SU-DHL-6 (cell line): Measurements from ENCODE around the gene PPP2R2D.

Experiments used
- H2AFZ ChIP-seq: fragments of 200-600 bp; sonication (generic); 2 replicates; pipeline ENCODE4 v1.6.1; 2014; ENCODE audit warnings: low read depth, mild to moderate bottlenecking, moderate library complexity, mixed read lengths, antibody characterized with exemption, low read length; ENCODE audit not compliant: severe bottlenecking
- H3F3A ChIP-seq: fragments of 200-600 bp; shearing (Covaris generic); 2 replicates; pipeline ENCODE4 v1.6.0; 2016; ENCODE audit warnings: antibody characterized with exemption, mild to moderate bottlenecking; ENCODE audit not compliant: insufficient read depth
- H3K27ac ChIP-seq: fragments of 200-600 bp; sonication (generic); 2 replicates; pipeline ENCODE4 v1.5.1; 2016; ENCODE audit warnings: low read depth, mild to moderate bottlenecking, low read length, moderate library complexity, mixed read lengths
- H3K27me3 ChIP-seq: fragments of 200-600 bp; sonication (generic), shearing (Covaris generic); 2 replicates; pipeline ENCODE4 v1.6.0; 2014; ENCODE audit warnings: mild to moderate bottlenecking, low read length
- H3K36me3 ChIP-seq: fragments of 200-600 bp; sonication (generic); 2 replicates; pipeline ENCODE4 v1.6.1; 2014; ENCODE audit warnings: mild to moderate bottlenecking, low read length, mixed read lengths
- H3K4me2 ChIP-seq: fragments of 300-600, 200-600 bp; shearing (Covaris generic), sonication (generic); 2 replicates; pipeline ENCODE4 v1.6.0; 2014; ENCODE audit warnings: low read length, low read depth, mild to moderate bottlenecking; ENCODE audit not compliant: poor library complexity, severe bottlenecking
- H3K4me3 ChIP-seq: fragments of 200-600 bp; sonication (generic); 2 replicates; pipeline ENCODE4 v1.5.1; 2014; ENCODE audit warnings: antibody characterized with exemption, low read length, mild to moderate bottlenecking, mixed read lengths; ENCODE audit not compliant: insufficient read depth, poor library complexity, severe bottlenecking
- H3K79me2 ChIP-seq: fragments of 200-600 bp; sonication (generic); 2 replicates; pipeline ENCODE4 v1.6.1; 2014; ENCODE audit warnings: mild to moderate bottlenecking, low read length, moderate library complexity; ENCODE audit not compliant: insufficient read depth
- H3K9ac ChIP-seq: fragments of 200-600 bp; sonication (generic); 2 replicates; pipeline ENCODE4 v1.7.0; 2014; ENCODE audit warnings: mild to moderate bottlenecking, low read length
- H3K9me2 ChIP-seq: fragments of 200-600 bp; sonication (generic); replicated peaks from 2 replicates; pipeline ENCODE4 v1.6.1; 2014; ENCODE audit warnings: low read length; ENCODE audit not compliant: insufficient read depth
- H3K9me3 ChIP-seq: fragments of 200-600 bp; sonication (generic); 2 replicates; pipeline ENCODE4 v1.6.1; 2014; ENCODE audit warnings: low read length, mixed read lengths; ENCODE audit not compliant: insufficient read depth
- H4K20me1 ChIP-seq: fragments of 200-600 bp; sonication (generic); 2 replicates; pipeline ENCODE4 v1.6.1; 2014; ENCODE audit warnings: low read depth, mild to moderate bottlenecking, antibody characterized with exemption, low read length, moderate library complexity, mixed read lengths
- EZH2phosphoT487 ChIP-seq: fragments of 200-600 bp; sonication (generic), shearing (Covaris generic); conservative IDR thresholded peaks from 2 replicates; pipeline ENCODE4 v1.6.1; 2018; ENCODE audit warnings: mild to moderate bottlenecking, antibody characterized with exemption, low read length, moderate library complexity, mixed read lengths
- TF ChIP-seq, protein P1 (sequence below): fragments of 200-600 bp; sonication (generic); IDR thresholded peaks from one replicate; pipeline ENCODE4 v1.5.1; 2017; ENCODE audit warnings: antibody characterized with exemption, mild to moderate bottlenecking, low read length, moderate library complexity; ENCODE audit not compliant: insufficient read depth, poor library complexity, severe bottlenecking

Gene PPP2R2D

DNA sequence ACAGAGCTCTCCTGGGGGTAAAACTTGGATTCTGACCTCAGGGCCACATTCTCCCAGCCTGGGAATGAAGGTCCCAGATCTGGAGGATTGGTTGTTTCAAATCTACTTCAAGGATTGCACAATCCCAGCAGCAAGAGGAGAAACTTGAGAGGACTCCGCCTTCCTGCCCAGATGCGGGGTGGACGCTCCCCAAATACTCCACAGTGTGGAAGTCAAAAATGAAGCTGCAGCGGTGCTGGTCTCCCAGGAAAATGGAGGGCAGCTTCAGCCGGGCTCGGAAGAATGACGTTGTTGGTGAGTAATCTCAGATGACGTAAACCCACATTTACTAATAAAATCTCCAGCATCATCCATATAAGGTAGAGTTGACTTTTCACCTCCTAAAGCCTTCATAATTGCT, 31.5 kb upstream of the PPP2R2D start:
- no peaks in the 10 kb centered on the region for H3K9me3 ChIP-seq
- H4K20me1 ChIP-seq = no peaks in the 10 kb centered on the region
- H3K36me3 ChIP-seq = no peaks in the 10 kb centered on the region
- H3K27me3 ChIP-seq = no peaks in the 10 kb centered on the region
- no peak overlapping the region for H3K27ac ChIP-seq
- TF ChIP-seq EZH2phosphoT487 = no peak
- TF ChIP-seq, protein P1, sequence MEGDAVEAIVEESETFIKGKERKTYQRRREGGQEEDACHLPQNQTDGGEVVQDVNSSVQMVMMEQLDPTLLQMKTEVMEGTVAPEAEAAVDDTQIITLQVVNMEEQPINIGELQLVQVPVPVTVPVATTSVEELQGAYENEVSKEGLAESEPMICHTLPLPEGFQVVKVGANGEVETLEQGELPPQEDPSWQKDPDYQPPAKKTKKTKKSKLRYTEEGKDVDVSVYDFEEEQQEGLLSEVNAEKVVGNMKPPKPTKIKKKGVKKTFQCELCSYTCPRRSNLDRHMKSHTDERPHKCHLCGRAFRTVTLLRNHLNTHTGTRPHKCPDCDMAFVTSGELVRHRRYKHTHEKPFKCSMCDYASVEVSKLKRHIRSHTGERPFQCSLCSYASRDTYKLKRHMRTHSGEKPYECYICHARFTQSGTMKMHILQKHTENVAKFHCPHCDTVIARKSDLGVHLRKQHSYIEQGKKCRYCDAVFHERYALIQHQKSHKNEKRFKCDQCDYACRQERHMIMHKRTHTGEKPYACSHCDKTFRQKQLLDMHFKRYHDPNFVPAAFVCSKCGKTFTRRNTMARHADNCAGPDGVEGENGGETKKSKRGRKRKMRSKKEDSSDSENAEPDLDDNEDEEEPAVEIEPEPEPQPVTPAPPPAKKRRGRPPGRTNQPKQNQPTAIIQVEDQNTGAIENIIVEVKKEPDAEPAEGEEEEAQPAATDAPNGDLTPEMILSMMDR = no peak
- no peak overlapping the region for H3K4me3 ChIP-seq
- H3K79me2 ChIP-seq = no peaks in the 10 kb centered on the region
- no peaks in the 10 kb centered on the region for H3F3A ChIP-seq
- no peak overlapping the region for H2AFZ ChIP-seq
- no peak overlapping the region for H3K9ac ChIP-seq
- no peak overlapping the region for H3K4me2 ChIP-seq
- no peaks in the 10 kb centered on the region for H3K9me2 ChIP-seq

DNA sequence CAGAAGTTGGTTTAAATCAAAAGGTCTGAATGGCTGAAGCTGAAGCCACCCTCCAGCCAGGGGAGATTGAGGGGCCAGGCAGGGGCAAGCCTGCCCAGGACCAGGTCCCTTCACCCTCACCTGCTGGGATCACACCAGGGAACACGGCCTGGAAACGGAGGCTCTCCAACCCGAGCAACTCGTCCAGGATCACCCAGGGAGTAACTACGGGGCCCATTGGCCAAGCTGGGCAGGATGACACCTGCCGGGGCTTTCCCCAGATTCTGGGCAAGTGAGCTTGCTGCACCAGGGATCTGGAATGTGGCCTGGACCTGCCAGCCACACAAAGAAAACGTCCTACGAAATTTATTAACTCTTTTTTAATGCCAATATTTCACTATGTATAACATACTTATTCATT, 30.4 kb upstream of the PPP2R2D start:
- no peak for TF ChIP-seq EZH2phosphoT487
- TF ChIP-seq, protein P1 = no peak
- Histone ChIP-seq H3K4me2 (no peak overlapping the region), H3K4me3 (no peak overlapping the region), H3K36me3 (no peaks in the 10 kb centered on the region), H3F3A (no peaks in the 10 kb centered on the region), H3K9ac (no peak overlapping the region), H3K27ac (no peak overlapping the region), H2AFZ (no peak overlapping the region), H3K9me2 (no peaks in the 10 kb centered on the region), H4K20me1 (no peaks in the 10 kb centered on the region), H3K9me3 (no peaks in the 10 kb centered on the region), H3K79me2 (no peaks in the 10 kb centered on the region), H3K27me3 (no peaks in the 10 kb centered on the region)

DNA sequence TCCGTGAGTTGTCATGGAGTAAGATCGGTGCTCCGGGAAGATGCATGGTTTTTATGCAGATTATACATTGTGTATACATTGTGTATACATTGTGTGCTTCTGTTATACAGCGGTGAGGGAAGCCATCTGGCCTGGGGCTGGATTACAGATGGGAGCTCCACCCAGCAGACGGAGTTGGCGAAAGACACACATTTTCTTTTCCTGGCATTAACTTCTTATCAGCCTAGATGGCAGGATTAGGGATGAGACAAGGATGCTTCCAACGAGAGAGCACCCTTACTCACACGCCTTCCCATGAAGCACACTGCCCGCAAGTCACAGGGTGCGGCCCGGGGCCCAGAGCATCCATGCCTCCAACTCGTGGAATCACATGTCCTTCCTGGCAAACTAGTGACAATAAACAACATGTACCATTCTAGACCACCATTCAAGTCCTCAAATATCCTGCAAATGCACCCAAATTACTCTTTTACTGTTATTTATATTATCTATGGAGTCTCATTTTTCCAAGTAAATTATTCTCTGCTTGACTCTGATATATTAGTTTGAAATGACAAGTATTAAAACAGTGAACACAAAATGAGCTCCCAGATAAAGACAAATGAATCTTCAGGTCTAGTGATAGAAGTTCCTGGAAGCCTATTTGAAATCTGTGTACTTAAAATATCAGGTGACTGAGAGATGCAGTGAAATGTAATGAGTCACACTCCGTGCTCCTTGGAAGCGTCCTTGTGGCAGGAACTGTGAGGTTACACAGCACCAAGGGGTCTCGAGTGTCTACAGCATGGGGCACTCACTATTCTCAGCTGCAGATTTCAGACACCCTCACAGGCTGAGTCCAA, 29.8 kb upstream of the PPP2R2D start:
- TF ChIP-seq, protein P1 = no peak
- no peak for TF ChIP-seq EZH2phosphoT487
- H3K9ac ChIP-seq = no peak overlapping the region

More for the DNA sequence above, 29.8 kb upstream of the PPP2R2D start:
- Histone ChIP-seq H3F3A (no peaks in the 10 kb centered on the region), H3K27ac (no peak overlapping the region), H3K9me3 (no peaks in the 10 kb centered on the region), H4K20me1 (no peaks in the 10 kb centered on the region), H3K36me3 (no peaks in the 10 kb centered on the region), H3K4me2 (no peak overlapping the region), H2AFZ (no peak overlapping the region), H3K79me2 (no peaks in the 10 kb centered on the region), H3K27me3 (no peaks in the 10 kb centered on the region), H3K4me3 (no peak overlapping the region), H3K9me2 (no peaks in the 10 kb centered on the region)
